Measurements from ENCODE around the gene ITPR1.

Gene ITPR1

GRCh38 chr3:4476496-4476895 lies 16.7 kb upstream of the ITPR1 start:
- FAIRE-seq, result no peak

DNA sequence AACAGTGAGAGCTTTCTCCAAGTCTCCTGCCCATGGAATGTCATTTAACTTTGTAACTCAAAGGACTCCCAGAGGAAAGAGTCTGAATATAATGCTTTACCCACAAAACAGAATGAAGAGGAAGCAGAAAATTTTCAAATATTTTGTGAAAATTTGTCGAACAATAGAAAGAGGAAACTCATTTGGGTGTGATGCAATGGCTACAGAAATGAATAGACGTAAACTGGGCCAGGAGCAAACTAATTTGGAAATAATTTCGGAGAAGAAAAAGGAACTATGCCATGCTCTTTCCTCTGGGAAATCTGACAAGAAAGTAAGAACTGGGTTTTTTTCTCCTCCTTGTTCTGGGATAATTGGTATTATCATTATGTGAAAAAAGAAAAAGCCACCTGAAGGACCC lies 14.9 kb upstream of the ITPR1 start:
- DNase-seq (ENCODE audit: extremely low spot score, insufficient read length, low read depth) (no peak), FAIRE-seq (no peak)

More at GRCh38 chr3:4476496-4476895, 16.7 kb upstream of the ITPR1 start:
- DNase-seq (ENCODE audit: extremely low spot score, insufficient read length, low read depth), result no peak

DNA sequence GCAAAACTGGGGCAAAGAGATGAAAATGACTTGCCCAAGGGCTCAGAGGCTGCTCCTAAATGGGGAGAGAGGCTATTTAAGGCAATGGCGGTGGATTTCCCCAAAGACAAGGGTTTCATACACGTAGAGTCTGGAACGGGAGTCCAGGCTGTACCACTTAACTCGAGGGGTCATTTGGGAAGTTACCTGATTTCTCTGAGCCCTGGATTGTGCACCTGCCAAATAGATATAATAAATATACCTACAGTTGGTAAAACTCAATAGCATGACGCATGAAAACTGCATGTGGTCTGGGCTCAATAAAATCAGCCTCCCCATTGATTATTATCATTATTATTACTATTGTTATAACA lies 1.3 kb upstream of the ITPR1 start:
- FAIRE-seq (no peak), DNase-seq (ENCODE audit: extremely low spot score, insufficient read length, low read depth) (no peak)

GRCh38 chr3:4492208-4493013 lies 737 bp upstream of the ITPR1 start:
- no peak for FAIRE-seq
- no peak for DNase-seq (ENCODE audit: extremely low spot score, insufficient read length, low read depth)

- no peak for DNase-seq (ENCODE audit: extremely low spot score, insufficient read length, low read depth)
- no peak for FAIRE-seq
Measured at GRCh38 chr3:4493941-4494894, 1.1 kb downstream of the ITPR1 start.

- DNase-seq (ENCODE audit: extremely low spot score, insufficient read length, low read depth) (no peak), FAIRE-seq (peak; percentile 83)
Measured at GRCh38 chr3:4494895-4495264, 1.7 kb downstream of the ITPR1 start.

- no peak for DNase-seq (ENCODE audit: extremely low spot score, insufficient read length, low read depth)
Measured at GRCh38 chr3:4495294-4496086, 2.3 kb downstream of the ITPR1 start.

GRCh38 chr3:4496087-4496452 lies 2.9 kb downstream of the ITPR1 start:
- FAIRE-seq, result peak; percentile 62
- DNase-seq (ENCODE audit: extremely low spot score, insufficient read length, low read depth), result no peak

More at GRCh38 chr3:4495294-4496086, 2.3 kb downstream of the ITPR1 start:
- no peak for FAIRE-seq

DNA sequence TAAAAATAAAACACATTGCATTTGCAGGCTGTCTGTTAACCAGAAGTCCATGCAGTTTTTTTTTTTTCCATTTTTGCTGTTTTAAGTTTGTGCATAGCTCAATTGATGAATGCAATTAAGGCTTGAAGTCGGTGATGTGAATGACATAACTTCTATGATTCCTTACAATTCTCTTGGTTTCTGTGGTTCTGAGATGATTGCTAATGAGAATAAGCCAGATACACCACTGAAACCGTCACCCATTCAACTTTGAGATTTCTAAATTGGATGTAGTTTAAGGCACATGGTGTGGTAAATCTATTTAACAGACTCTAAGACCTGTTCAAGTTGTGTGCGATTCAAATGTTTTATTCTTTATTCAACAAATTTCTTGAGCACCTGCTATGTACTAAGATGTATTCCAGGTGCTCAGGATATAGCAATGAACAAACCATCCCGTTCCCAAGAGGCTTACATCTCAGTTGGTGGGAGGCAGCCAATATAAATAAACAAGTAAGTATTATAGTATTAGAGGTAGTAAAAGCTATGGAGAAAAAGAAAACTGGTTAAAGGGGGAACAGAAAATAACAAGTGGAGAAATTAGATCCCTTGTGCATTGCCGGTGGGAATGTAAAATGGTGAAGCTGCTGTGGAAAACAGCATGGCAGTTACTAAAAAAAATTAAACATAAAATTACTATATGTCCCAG lies 4.0 kb downstream of the ITPR1 start:
- FAIRE-seq (no peak), DNase-seq (ENCODE audit: extremely low spot score, insufficient read length, low read depth) (no peak)

- DNase-seq (ENCODE audit: extremely low spot score, insufficient read length, low read depth) (no peak), FAIRE-seq (no peak)
Measured at GRCh38 chr3:4497843-4498324, 4.7 kb downstream of the ITPR1 start.

DNA sequence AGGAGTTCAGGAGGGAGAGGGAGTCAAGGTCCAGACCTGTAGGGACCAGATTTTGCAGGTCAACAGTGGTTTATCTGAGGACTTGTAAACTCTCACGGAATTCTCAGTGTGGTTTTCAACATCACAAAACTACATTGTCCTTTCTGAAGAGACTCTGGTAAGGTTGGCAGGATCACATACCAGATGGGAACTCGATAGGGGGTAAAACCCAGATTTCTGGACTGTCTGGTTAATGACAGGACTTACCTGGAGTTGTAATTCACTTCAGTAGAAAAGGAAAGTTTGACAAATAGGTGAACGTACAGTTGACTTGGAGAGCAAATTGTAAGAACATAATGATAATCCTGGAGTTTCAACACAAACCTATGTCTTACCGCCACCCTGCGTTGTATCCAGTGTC lies 5.3 kb downstream of the ITPR1 start:
- DNase-seq (ENCODE audit: extremely low spot score, insufficient read length, low read depth) (no peak), FAIRE-seq (no peak)

DNA sequence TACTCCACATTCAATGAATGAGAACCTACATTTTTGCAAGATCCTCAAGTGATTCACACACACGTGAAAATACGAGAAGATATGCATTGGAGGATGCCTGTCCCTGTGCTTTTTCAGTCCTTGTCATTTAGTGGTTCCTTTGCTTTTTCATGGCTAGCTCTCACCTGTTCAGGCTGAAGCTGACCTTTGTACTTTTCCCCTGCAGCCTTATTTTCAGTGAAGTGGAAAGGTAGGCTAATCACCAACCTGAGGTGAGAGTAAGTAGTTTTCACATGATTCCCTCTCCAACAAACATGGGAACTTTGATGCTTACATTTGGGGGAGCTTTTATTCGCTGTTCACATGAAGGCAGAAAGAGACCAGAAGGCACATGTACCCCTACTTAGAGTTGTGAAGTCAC lies 8.3 kb downstream of the ITPR1 start:
- no peak for FAIRE-seq
- no peak for DNase-seq (ENCODE audit: extremely low spot score, insufficient read length, low read depth)

DNA sequence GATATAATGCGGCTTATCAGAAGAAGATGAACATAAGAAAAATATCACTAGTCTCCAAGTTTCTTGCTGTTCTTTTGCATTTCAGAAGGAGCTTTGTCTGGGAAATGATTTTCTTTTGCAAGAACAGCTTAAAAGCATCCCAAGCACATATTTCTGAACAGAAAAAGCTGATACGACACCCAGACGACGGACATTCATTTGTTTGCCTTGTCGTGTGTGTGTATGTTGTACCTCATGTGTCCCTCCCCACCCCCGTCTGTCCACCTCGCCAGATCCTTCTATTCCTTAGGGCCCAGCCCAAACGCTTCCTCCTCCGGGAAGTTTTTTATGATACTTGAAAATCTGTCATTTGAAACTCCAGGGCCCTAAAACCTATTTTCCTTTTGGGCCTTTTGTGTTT lies 8.8 kb downstream of the ITPR1 start:
- DNase-seq (ENCODE audit: extremely low spot score, insufficient read length, low read depth) (no peak), FAIRE-seq (no peak)

GRCh38 chr3:4503050-4503449 lies 9.9 kb downstream of the ITPR1 start:
- DNase-seq (ENCODE audit: extremely low spot score, insufficient read length, low read depth) (peak; percentile 26), FAIRE-seq (peak; percentile 85)

DNA sequence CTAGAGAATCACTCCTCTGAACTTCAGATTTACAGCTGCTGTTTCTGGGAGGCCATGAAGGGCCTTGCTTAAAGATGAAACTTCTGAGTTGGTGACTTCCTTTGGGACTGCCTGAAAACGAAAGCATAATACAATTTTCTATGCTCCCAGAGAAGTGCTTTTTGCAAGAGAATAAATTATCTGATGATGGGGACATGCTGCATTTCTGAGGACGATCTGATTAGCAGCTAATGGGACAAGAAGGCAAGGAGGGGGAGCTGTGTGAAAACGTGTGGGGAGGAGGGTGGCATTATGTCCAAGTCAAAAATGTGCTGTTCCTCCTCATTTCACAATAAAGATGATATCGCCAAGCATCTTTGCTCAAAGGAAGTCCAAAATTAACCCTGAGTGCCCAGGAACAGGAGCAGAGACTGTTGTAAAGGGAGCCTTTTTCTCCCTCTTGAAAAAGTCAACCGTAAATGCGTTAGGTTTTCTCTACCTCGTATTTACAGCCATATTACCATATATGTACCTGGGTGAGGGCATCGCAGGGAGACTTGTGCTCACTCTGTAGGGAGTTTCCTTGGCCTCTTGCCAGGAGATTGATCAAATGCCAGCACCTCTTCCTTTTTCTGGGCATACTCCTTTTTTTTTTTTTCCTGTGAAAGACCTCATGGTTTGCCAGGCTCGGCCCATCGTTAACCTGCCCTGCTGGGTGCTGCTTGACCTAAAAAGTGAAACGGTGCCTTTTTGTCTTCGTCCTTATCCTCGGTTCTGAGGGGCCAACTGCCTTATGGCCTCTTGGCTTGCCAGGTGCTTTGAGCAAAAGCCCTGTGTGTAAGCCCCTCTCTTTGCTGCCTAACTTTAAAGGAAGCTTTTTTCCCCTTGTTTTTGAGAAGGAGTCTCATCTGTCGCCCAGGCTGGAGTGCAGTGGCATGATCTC lies 11.5 kb downstream of the ITPR1 start:
- DNase-seq (ENCODE audit: extremely low spot score, insufficient read length, low read depth) (no peak), FAIRE-seq (peak; percentile 59)

GRCh38 chr3:4505688-4506558 lies 12.8 kb downstream of the ITPR1 start:
- FAIRE-seq (peak; percentile 56), DNase-seq (ENCODE audit: extremely low spot score, insufficient read length, low read depth) (no peak)

GRCh38 chr3:4506559-4507023 lies 13.4 kb downstream of the ITPR1 start:
- DNase-seq (ENCODE audit: extremely low spot score, insufficient read length, low read depth) (no peak), FAIRE-seq (no peak)
